Fibroblast of the aortic adventitia (primary cell): ENCODE results near the gene AK4. TPM values are rescaled to one million over a fixed set of nuclear protein-coding genes. Genes with fewer than 3 reads are reported as not detected.
A peak's percentile ranks its signal among the peaks of the same experiment; 100 is the strongest.
"Not testable (repeated sequence)": the region's sequence is repeated elsewhere in the genome, so short reads cannot be mapped to it uniquely, and the experiment has no call there.

Source experiments
- DNase-seq: peaks from one replicate; pipeline ENCODE4 v3.0.0-alpha.2; 2010; ENCODE audit warnings: low read depth
- H3K4me3 ChIP-seq: 2 replicates; pipeline ENCODE4 v1.5.1; 2011; ENCODE audit warnings: low read depth, mild to moderate bottlenecking, control low read depth, low read length, moderate library complexity
- total RNA-seq: library from RNA; depleted of rRNA; stranded (reverse); fragments of >200 nt; gene quantifications from 2 replicates; pipeline ENCODE4 v1.2.3, GENCODE V29; 2012; ENCODE audit warnings: low replicate concordance
- TF ChIP-seq, protein P1 (sequence below): IDR thresholded peaks from 2 replicates; pipeline ENCODE4 v1.5.1; 2011; ENCODE audit warnings: mild to moderate bottlenecking, low read length, control low read depth, inconsistent platforms; ENCODE audit not compliant: insufficient read depth

AK4 gene
- total RNA-seq, 1 donor = 10.6 TPM

DNA sequence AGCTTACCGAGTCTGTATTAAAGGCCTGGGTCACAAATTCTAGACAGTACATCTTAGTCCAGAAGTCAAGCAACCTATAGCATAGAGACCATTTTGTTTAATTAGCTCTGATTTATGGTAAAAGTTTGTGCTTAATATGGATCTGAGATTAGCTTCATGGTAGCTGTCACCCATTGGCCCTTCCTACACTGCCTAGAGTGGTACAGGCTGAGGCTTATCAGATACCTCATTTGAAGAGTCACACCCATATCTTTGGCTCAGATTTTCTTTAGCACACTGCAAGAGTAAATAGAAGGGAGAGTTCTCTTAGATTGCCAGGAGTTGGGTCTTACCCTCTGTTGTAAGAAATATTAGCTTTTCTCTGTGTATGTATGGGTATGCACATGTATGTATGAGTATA, 3.6 kb downstream of the AK4 start:
- no peak for DNase-seq
- H3K4me3 ChIP-seq = no peak overlapping the region
- TF ChIP-seq, protein P1, sequence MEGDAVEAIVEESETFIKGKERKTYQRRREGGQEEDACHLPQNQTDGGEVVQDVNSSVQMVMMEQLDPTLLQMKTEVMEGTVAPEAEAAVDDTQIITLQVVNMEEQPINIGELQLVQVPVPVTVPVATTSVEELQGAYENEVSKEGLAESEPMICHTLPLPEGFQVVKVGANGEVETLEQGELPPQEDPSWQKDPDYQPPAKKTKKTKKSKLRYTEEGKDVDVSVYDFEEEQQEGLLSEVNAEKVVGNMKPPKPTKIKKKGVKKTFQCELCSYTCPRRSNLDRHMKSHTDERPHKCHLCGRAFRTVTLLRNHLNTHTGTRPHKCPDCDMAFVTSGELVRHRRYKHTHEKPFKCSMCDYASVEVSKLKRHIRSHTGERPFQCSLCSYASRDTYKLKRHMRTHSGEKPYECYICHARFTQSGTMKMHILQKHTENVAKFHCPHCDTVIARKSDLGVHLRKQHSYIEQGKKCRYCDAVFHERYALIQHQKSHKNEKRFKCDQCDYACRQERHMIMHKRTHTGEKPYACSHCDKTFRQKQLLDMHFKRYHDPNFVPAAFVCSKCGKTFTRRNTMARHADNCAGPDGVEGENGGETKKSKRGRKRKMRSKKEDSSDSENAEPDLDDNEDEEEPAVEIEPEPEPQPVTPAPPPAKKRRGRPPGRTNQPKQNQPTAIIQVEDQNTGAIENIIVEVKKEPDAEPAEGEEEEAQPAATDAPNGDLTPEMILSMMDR = no peak

DNA sequence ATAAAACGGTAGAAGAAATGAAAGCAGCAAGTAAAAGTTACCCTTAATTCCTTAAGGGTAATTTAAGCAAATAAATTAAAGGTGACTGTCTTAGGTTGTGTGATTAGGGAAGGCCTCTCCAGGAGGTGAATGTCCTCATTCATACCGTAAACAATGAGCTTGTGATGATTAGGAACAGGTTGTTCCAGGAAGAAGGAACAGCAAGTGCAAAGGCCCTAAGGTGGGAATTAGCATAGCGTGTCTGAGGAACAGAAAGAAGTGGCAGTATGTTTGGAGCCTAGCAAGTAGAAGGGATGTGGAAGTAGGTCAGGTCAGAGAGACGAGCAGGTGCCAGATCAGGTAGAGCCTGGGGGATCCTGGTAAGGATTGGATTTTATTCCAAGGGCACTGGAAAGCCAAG, 5.6 kb downstream of the AK4 start:
- no peak for DNase-seq
- TF ChIP-seq, protein P1 = no peak
- no peak overlapping the region for H3K4me3 ChIP-seq

DNA sequence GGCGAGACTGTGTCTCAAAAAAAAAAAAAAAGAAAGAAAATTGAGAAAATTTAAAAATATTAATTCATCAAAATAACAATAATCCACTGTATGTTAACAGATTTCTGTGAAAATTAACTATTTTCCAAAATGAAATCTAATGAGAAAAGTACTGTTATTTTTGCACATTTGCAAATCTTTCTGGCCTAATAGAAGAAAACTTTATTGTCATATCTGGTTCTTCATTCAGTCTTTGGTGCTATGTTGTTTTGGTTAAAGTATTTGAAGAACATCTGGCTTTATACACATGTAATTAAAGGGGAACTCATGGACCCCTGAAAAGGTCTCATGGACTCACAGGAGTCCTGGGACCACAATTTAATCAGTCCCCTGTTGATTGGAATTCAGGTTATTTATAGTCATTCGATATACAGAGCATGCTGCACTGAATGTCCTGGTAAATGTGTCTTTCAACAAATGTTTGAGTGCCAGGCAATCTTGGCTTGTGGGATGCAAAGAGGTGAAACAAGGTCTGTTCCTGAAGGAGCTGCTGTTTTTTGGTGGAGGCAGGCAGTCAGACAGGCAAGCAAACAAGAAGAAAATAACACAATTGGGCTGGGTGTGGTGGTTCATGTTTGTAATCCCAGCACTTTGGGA, 9.0 kb downstream of the AK4 start:
- no peak overlapping the region for H3K4me3 ChIP-seq

DNA sequence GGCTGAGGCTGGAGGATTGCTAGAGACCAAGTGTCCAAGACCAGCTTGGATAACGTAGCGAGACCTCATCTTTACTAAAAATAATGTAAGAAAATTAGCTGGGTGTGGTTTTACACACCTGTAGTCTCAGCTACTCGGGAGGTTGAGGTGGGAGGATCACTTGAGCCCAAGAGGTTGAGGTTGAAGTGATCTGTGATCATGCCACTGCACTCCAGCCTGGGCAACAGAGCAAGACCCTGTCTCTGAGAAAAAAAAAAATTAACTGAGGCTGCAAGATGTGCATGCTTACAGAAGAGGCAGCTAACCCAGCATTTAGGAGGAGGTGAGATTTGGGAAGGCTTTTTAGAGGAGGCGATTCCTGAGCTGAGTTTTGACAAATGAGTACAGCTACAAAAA, 9.5 kb downstream of the AK4 start:
- DNase-seq = no peak
- TF ChIP-seq, protein P1 = no peak
- H3K4me3 ChIP-seq = no peak overlapping the region

More for the DNA sequence above, 9.0 kb downstream of the AK4 start:
- no peak for DNase-seq
- TF ChIP-seq, protein P1 = no peak

DNA sequence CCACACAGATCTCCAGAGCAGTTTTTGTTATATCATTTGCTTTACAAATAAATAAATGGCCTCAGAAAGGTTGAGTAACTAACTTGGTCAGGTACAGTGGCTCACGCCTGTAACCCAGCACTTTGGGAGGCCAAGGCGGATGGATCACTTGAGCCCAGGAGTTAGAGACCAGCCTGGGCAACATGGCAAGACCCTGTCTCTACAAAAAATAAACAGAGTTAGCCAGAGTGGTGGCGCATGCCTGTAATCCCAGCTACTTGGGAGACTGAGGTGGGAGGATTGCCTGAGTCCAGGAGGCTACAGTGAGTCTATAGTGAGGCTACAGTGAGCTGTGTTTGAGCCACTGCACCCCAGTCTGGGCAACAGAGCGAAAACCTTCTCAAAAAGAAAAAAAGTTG, 11.3 kb downstream of the AK4 start:
- not testable (repeated sequence) for H3K4me3 ChIP-seq, DNase-seq

DNA sequence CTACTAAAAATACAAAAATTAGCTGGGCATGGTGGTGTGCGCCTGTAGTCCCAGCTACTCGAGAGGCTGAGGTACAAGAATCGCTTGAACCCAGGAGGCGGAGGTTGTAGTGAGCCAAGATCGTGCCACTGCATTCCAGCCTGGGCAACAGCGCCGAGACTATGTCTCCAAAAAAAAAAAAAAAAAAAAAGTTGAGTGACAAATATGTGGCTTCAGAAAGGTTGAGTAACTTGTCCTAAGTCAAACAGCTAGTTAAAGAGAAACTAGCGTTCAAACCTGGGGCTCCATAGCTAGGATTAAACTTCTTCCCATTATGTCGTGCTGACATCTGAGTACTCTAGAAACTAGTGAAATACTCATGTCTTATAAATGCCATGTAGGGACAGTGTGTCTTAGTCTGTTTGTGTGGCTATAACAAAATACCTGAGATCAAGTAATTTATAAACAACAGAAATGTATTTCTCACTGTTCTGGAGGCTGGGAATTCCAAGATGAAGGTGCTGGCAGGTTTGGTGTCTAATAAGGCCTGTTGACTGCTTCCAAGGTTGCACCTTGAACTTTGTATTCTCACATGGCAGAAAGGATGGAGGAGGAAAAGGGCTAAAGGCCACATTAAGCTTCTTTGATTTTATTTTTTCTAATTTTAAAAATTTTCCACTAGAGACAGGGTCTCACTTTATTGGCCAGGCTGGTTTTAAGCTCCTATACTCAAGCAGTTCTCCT, 12.0 kb downstream of the AK4 start:
- no peak overlapping the region for H3K4me3 ChIP-seq
- TF ChIP-seq, protein P1 = no peak
- no peak for DNase-seq

DNA sequence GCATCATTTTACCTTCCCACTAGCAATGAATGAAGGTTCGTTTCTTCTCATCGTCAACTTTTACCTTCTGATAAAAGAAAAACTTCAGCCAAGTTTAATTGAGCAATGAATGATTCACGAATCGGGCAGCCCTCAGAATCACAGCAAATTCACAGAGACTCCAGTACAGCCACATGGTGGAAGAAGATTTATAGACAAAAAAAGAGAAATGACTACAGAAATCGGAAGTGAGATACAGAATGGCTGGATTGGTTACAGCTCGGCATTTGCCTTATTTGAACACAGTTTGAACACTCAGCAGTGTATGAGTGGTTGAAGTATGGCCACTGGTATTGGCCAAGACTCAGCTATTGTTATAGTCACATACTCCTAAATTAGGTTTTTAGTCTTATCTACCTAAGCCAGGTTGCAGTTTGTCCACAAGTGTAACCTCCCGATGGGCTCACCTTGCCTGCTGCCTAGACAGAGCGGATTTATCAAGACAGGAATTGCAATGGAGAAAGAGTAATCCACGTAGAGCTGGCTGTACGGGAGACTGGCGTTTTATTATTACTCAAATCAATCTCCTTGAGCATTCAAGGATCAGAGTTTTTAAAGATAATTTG, 15.3 kb downstream of the AK4 start:
- TF ChIP-seq, protein P1 = no peak
- peak; percentile 21 for DNase-seq
- no peak overlapping the region for H3K4me3 ChIP-seq

DNA sequence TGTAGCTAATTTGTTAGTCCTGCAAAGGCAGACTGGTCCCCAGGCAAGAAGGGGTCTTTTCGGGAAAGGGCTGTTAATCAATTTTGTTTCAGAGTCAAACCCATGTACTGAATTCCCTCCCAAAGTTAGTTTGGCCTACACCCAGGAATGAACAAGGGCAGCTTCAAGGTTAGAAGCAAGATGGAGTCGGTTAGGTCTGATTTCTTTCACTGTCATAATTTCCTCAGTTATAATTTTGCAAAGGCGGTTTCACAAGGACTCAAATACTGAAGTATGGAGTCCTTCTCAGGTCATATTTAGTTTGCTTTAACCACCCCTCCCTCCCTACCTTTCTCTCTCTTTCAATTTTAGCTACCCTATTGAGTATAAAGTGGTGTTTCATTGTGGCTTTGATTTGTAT, 16.1 kb downstream of the AK4 start:
- not testable (repeated sequence) for H3K4me3 ChIP-seq, DNase-seq
